Measurements from ENCODE around the gene PRDM9. TPM values are rescaled to one million over a fixed set of nuclear protein-coding genes. Genes with fewer than 3 reads are reported as not detected.
"Not testable (repeated sequence)": the region's sequence is repeated elsewhere in the genome, so short reads cannot be mapped to it uniquely, and the experiment has no call there.

The PRDM9 gene
- total RNA-seq, 1 donor from 2014 or later = not detected

- Mint-ChIP-seq H3K27me3 (no peaks in the 10 kb centered on the region), H3K27ac (no peak overlapping the region)
Measured at GRCh38 chr5:23506329-23507236, 826 bp upstream of the PRDM9 start.

DNA sequence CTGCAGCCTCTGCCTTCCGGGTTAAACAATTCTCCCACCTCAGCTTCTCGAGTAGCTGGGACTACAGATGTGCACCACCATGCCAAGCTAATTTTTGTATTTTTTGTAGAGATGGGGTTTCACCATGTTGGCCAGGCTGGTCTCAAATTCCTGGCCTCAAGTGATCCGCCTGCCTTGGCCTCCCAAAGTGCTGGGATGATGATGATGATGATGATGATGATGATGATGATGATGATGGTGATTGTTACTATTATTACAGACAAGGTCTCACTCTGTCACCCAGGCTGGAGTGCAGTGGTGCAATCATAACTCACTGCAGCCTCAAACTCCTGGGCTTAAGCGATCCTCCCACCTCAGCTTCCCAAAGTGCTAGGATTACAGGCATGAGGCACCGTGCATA, 3.0 kb downstream of the PRDM9 start:
- POLR2A ChIA-PET; intact Hi-C loops (cut with micrococcal nuclease); H3K27me3 Mint-ChIP-seq; H3K36me3 Mint-ChIP-seq (ENCODE audit: low read depth); H3K4me3 Mint-ChIP-seq; ATAC-seq (ENCODE audit: low read depth); H3K27ac Mint-ChIP-seq; DNase-seq; CTCF ChIA-PET; H3K4me1 Mint-ChIP-seq: not testable (repeated sequence)
- H3K9me3 Mint-ChIP-seq = peaks cover 21% of the 10 kb centered on the region

More at GRCh38 chr5:23506329-23507236, 826 bp upstream of the PRDM9 start:
- Mint-ChIP-seq H3K36me3 (ENCODE audit: low read depth) (no peaks in the 10 kb centered on the region), H3K4me3 (no peak overlapping the region), H3K9me3 (peaks cover 10% of the 10 kb centered on the region), H3K4me1 (no peaks in the 10 kb centered on the region)
- POLR2A ChIA-PET = no interaction called here
- TF ChIP-seq, protein P1, sequence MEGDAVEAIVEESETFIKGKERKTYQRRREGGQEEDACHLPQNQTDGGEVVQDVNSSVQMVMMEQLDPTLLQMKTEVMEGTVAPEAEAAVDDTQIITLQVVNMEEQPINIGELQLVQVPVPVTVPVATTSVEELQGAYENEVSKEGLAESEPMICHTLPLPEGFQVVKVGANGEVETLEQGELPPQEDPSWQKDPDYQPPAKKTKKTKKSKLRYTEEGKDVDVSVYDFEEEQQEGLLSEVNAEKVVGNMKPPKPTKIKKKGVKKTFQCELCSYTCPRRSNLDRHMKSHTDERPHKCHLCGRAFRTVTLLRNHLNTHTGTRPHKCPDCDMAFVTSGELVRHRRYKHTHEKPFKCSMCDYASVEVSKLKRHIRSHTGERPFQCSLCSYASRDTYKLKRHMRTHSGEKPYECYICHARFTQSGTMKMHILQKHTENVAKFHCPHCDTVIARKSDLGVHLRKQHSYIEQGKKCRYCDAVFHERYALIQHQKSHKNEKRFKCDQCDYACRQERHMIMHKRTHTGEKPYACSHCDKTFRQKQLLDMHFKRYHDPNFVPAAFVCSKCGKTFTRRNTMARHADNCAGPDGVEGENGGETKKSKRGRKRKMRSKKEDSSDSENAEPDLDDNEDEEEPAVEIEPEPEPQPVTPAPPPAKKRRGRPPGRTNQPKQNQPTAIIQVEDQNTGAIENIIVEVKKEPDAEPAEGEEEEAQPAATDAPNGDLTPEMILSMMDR (IDR thresholded peaks at IDR 0.05) = no peak
- CTCF ChIA-PET = no interaction called here
- ATAC-seq (ENCODE audit: low read depth) (peak; percentile 14), DNase-seq (no peak)
- intact Hi-C loops (cut with micrococcal nuclease) = no loop called here

GRCh38 chr5:23522553-23522952, 15.1 kb downstream of the PRDM9 start:
- Mint-ChIP-seq H3K4me1 (no peaks in the 10 kb centered on the region), H3K27me3 (no peaks in the 10 kb centered on the region), H3K27ac (no peak overlapping the region), H3K36me3 (ENCODE audit: low read depth) (no peaks in the 10 kb centered on the region), H3K4me3 (no peak overlapping the region), H3K9me3 (peaks cover 3% of the 10 kb centered on the region)
- no peak for ATAC-seq (ENCODE audit: low read depth)
- intact Hi-C loops (cut with micrococcal nuclease) = no loop called here
- DNase-seq = no peak
- ChIA-PET POLR2A (no interaction called here), CTCF (no interaction called here)
- TF ChIP-seq, protein P1 (IDR thresholded peaks at IDR 0.05) = no peak

GRCh38 chr5:23523031-23523430, 15.6 kb downstream of the PRDM9 start:
- ATAC-seq (ENCODE audit: low read depth) (no peak), DNase-seq (no peak)
- H3K4me1 Mint-ChIP-seq = no peaks in the 10 kb centered on the region
- H3K9me3 Mint-ChIP-seq = peaks cover 3% of the 10 kb centered on the region
- CTCF ChIA-PET = no interaction called here
- H3K27ac Mint-ChIP-seq = no peak overlapping the region
- POLR2A ChIA-PET = no interaction called here
- TF ChIP-seq, protein P1 (IDR thresholded peaks at IDR 0.05) = no peak
- intact Hi-C loops (cut with micrococcal nuclease) = no loop called here
- no peak overlapping the region for H3K4me3 Mint-ChIP-seq
- H3K27me3 Mint-ChIP-seq = no peaks in the 10 kb centered on the region
- H3K36me3 Mint-ChIP-seq (ENCODE audit: low read depth) = no peaks in the 10 kb centered on the region

DNA sequence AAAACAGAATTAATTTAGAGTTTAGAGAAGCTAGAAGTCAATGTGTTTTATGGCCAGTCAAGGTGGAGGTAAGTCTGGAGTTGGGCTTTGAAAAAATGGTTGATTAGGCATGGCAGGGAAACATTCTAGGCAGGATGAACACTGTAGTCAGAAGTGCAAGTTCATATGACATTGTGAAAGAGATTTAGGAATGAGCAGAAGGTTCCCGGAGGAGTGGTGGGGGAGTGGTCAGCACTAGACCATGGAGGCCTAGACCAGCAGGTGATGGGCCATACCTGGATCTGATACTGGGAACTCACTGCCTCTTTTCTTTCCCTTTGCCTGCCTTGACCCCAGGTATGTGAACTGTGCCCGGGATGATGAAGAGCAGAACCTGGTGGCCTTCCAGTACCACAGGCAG, 16.6 kb downstream of the PRDM9 start:
- ChIA-PET POLR2A (no interaction called here), CTCF (no interaction called here)
- intact Hi-C loops (cut with micrococcal nuclease) = no loop called here
- no peak for ATAC-seq (ENCODE audit: low read depth)
- no peak for DNase-seq
- Mint-ChIP-seq H3K4me1 (no peaks in the 10 kb centered on the region), H3K36me3 (ENCODE audit: low read depth) (no peaks in the 10 kb centered on the region), H3K27ac (no peak overlapping the region), H3K9me3 (peaks cover 5% of the 10 kb centered on the region), H3K4me3 (no peak overlapping the region), H3K27me3 (no peaks in the 10 kb centered on the region)
- TF ChIP-seq, protein P1 (IDR thresholded peaks at IDR 0.05) = no peak
